Stomach (tissue), 4 donors: Measurements from ENCODE around the gene FCN2.

Source experiments
- EP300 ChIP-seq: sonication (generic); formaldehyde crosslinking; IDR thresholded peaks from one replicate; pipeline ENCODE4 v1.6.1; 2017; ENCODE audit warnings: antibody characterized with exemption
- POLR2A ChIP-seq, 4 donors: fragments of 450-650 bp; IDR thresholded peaks; one replicate each; pipeline ENCODE4 v1.6.1; 2016; ENCODE audit warnings: antibody characterized with exemption in 4 of 4, control low read depth in 2 of 4, mild to moderate bottlenecking in 1 of 4, moderate library complexity in 1 of 4
- POLR2AphosphoS5 ChIP-seq, 3 donors: sonication (generic); formaldehyde crosslinking; IDR thresholded peaks; one replicate each; pipeline ENCODE4 v1.6.1; 2016; ENCODE audit warnings: antibody characterized with exemption in 3 of 3
- TF ChIP-seq, protein P1 (sequence below), 7 experiments: fragments of 450-650 bp in 4 of 7; fragments of 200-600 bp in 3 of 7; sonication (generic) in 3 of 7; IDR thresholded peaks; one replicate each; pipeline ENCODE4 v1.5.1; 2016 to 2019; ENCODE audit warnings: antibody characterized with exemption in 7 of 7, control low read depth in 2 of 7, mild to moderate bottlenecking in 1 of 7

DNA sequence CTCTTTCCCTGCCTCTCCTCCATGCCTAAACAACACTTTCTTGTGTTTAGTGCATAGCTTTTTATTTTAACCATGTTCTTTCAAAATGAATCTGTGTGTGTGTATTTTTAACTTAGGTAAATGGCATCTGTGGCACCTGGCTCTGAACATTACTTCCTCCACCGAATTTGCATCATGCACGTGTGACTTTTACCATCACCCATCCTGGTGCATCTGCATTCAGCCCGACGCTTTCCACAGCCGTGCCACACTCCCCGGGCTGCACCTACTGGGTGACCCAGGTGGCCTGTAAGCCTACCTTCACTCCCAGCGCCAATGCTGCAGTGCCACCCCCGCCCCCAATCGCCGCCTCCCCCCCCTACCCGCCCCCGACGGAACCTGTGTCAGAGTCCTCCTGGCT is 49.8 kb downstream of the FCN2 start:
- TF ChIP-seq POLR2AphosphoS5 (IDR thresholded peaks at IDR 0.05): no peak
- TF ChIP-seq, protein P1, sequence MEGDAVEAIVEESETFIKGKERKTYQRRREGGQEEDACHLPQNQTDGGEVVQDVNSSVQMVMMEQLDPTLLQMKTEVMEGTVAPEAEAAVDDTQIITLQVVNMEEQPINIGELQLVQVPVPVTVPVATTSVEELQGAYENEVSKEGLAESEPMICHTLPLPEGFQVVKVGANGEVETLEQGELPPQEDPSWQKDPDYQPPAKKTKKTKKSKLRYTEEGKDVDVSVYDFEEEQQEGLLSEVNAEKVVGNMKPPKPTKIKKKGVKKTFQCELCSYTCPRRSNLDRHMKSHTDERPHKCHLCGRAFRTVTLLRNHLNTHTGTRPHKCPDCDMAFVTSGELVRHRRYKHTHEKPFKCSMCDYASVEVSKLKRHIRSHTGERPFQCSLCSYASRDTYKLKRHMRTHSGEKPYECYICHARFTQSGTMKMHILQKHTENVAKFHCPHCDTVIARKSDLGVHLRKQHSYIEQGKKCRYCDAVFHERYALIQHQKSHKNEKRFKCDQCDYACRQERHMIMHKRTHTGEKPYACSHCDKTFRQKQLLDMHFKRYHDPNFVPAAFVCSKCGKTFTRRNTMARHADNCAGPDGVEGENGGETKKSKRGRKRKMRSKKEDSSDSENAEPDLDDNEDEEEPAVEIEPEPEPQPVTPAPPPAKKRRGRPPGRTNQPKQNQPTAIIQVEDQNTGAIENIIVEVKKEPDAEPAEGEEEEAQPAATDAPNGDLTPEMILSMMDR (IDR thresholded peaks at IDR 0.05): no peak
- TF ChIP-seq EP300: no peak
- TF ChIP-seq POLR2A (IDR thresholded peaks at IDR 0.05): no peak
